ENCODE measurements around the gene RBM33. TPM values are rescaled to one million over a fixed set of nuclear protein-coding genes. Genes with fewer than 3 reads are reported as not detected.

RBM33 gene
- total and polyA plus RNA-seq, 9 of the 15 experiments (the other 6 are each of a cell fraction or from before 2014, with no cell fraction given): 4.4 to 80.7 (median 27.3) TPM

DNA sequence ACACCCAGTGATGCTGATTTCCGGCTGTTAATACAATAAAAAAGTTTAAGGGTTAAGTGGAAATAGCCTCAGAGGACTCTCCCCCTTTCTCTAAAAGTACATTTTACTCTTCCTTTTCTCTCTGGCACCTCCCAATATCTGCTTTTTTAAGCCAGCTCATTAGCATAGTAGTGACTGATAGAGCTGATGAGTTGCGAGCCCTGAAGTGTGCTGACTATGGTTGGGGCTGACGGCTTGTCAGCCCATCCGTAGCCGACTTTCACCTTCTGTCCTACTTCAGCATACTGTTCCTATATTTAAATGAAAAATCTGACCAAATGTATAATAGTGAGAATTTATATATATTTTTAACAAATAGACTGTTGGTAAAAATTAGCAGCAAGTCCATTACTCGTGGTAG, 87.8 kb downstream of the RBM33 start:
- peaks cover 0 to 3% of the 10 kb centered on the region in 2 experiments; a peak in 1 of 5 replicates for H3K4me1 ChIP-seq (replicated peaks in 1 of 2; ENCODE audit: control insufficient read depth in 2 of 2, insufficient read depth in 2 of 2, low read length in 2 of 2)
- BruUV-seq (replicated peaks): no TSS peak
- ATAC-seq (0 out of 3 replicates have a peak, but pooled peaks have one; percentile 15), FAIRE-seq (no peak), DNase-seq (ENCODE audit: extremely low read depth in 1 of 4, low spot score in 3 of 4) (no peak)
- peaks cover 34% of the 10 kb centered on the region for H3K79me2 ChIP-seq (ENCODE audit: control insufficient read depth, insufficient read depth, low read length)
- no peaks in the 10 kb centered on the region for H3K27me3 ChIP-seq (ENCODE audit: control insufficient read depth in 2 of 2, insufficient read depth in 2 of 2, low read length in 2 of 2)
- intact Hi-C loops (cut with micrococcal nuclease): no loop called here
- no peak overlapping the region for H3K4me2 ChIP-seq (ENCODE audit: insufficient read depth, low read length)
- H2AFZ ChIP-seq (ENCODE audit: low read depth, low read length): no peak overlapping the region
- H3K36me3 ChIP-seq (ENCODE audit: control insufficient read depth, insufficient read depth, low read length): peaks cover 83% of the 10 kb centered on the region
- CTCF ChIA-PET (ENCODE audit: low intra/inter-chr PET ratio): interaction anchor here (0.5 kb wide), 1 partner anchor 103 kb away, joined by 3 read pairs; no protein-coding TSS in a partner anchor
- WGBS (ENCODE audit: insufficient coverage, low coverage, missing lambda C conversion rate): 90% methylated on average over 6 of the region's 6 CpGs
- peaks cover 4% of the 10 kb centered on the region for H3K9me1 ChIP-seq (ENCODE audit: control insufficient read depth, insufficient read depth, low read length)
- no peak overlapping the region for H3K4me3 ChIP-seq
- H3K9me3 ChIP-seq (replicated peaks; ENCODE audit: control insufficient read depth, insufficient read depth, low read depth, low read length): no peaks in the 10 kb centered on the region
- TF ChIP-seq, protein P1, sequence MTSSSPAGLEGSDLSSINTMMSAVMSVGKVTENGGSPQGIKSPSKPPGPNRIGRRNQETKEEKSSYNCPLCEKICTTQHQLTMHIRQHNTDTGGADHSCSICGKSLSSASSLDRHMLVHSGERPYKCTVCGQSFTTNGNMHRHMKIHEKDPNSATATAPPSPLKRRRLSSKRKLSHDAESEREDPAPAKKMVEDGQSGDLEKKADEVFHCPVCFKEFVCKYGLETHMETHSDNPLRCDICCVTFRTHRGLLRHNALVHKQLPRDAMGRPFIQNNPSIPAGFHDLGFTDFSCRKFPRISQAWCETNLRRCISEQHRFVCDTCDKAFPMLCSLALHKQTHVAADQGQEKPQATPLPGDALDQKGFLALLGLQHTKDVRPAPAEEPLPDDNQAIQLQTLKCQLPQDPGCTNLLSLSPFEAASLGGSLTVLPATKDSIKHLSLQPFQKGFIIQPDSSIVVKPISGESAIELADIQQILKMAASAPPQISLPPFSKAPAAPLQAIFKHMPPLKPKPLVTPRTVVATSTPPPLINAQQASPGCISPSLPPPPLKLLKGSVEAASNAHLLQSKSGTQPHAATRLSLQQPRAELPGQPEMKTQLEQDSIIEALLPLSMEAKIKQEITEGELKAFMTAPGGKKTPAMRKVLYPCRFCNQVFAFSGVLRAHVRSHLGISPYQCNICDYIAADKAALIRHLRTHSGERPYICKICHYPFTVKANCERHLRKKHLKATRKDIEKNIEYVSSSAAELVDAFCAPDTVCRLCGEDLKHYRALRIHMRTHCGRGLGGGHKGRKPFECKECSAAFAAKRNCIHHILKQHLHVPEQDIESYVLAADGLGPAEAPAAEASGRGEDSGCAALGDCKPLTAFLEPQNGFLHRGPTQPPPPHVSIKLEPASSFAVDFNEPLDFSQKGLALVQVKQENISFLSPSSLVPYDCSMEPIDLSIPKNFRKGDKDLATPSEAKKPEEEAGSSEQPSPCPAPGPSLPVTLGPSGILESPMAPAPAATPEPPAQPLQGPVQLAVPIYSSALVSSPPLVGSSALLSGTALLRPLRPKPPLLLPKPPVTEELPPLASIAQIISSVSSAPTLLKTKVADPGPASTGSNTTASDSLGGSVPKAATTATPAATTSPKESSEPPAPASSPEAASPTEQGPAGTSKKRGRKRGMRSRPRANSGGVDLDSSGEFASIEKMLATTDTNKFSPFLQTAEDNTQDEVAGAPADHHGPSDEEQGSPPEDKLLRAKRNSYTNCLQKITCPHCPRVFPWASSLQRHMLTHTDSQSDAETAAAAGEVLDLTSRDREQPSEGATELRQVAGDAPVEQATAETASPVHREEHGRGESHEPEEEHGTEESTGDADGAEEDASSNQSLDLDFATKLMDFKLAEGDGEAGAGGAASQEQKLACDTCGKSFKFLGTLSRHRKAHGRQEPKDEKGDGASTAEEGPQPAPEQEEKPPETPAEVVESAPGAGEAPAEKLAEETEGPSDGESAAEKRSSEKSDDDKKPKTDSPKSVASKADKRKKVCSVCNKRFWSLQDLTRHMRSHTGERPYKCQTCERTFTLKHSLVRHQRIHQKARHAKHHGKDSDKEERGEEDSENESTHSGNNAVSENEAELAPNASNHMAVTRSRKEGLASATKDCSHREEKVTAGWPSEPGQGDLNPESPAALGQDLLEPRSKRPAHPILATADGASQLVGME (CRISPR knock-in tag; IDR thresholded peaks at IDR 0.05): no peak
- TF ChIP-seq ZNF76 (CRISPR knock-in tag; IDR thresholded peaks at IDR 0.05; ENCODE audit: borderline replicate concordance) (no peak), POLR2H (tag; IDR thresholded peaks at IDR 0.05; ENCODE audit: low read depth) (no peak)
- TF ChIP-seq, protein P2, sequence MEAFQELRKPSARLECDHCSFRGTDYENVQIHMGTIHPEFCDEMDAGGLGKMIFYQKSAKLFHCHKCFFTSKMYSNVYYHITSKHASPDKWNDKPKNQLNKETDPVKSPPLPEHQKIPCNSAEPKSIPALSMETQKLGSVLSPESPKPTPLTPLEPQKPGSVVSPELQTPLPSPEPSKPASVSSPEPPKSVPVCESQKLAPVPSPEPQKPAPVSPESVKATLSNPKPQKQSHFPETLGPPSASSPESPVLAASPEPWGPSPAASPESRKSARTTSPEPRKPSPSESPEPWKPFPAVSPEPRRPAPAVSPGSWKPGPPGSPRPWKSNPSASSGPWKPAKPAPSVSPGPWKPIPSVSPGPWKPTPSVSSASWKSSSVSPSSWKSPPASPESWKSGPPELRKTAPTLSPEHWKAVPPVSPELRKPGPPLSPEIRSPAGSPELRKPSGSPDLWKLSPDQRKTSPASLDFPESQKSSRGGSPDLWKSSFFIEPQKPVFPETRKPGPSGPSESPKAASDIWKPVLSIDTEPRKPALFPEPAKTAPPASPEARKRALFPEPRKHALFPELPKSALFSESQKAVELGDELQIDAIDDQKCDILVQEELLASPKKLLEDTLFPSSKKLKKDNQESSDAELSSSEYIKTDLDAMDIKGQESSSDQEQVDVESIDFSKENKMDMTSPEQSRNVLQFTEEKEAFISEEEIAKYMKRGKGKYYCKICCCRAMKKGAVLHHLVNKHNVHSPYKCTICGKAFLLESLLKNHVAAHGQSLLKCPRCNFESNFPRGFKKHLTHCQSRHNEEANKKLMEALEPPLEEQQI (IDR thresholded peaks at IDR 0.05): no peak
- no peak overlapping the region for H3K9ac ChIP-seq (ENCODE audit: insufficient read depth in 1 of 2, low read depth in 2 of 2, low read length in 2 of 2)
- H3K27ac ChIP-seq (ENCODE audit: extremely low read depth, low read depth, low read length): no peak overlapping the region
- in situ Hi-C loops (cut with MboI): no loop called here
- 0 out of 2 replicates have a peak, but pooled peaks cover 7% of the 10 kb centered on the region for H4K20me1 ChIP-seq (replicated peaks; ENCODE audit: control insufficient read depth, insufficient read depth, low read length)
- POLR2A ChIA-PET: interaction anchor here (0.7 to 1.6 kb wide), 2 partner anchors 15 kb away, joined by 3 read pairs; no protein-coding TSS in a partner anchor

Data from K562 (cell line).